ENCODE measurements around the gene FILIP1L.

FILIP1L gene

GRCh38 chr3:99869621-99870020 lies 244.7 kb downstream of the FILIP1L start:
- TF ChIP-seq, protein P1, sequence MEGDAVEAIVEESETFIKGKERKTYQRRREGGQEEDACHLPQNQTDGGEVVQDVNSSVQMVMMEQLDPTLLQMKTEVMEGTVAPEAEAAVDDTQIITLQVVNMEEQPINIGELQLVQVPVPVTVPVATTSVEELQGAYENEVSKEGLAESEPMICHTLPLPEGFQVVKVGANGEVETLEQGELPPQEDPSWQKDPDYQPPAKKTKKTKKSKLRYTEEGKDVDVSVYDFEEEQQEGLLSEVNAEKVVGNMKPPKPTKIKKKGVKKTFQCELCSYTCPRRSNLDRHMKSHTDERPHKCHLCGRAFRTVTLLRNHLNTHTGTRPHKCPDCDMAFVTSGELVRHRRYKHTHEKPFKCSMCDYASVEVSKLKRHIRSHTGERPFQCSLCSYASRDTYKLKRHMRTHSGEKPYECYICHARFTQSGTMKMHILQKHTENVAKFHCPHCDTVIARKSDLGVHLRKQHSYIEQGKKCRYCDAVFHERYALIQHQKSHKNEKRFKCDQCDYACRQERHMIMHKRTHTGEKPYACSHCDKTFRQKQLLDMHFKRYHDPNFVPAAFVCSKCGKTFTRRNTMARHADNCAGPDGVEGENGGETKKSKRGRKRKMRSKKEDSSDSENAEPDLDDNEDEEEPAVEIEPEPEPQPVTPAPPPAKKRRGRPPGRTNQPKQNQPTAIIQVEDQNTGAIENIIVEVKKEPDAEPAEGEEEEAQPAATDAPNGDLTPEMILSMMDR (IDR thresholded peaks at IDR 0.05; ENCODE audit: poor library complexity, severe bottlenecking) = no peak
- Histone ChIP-seq H3K27me3 (ENCODE audit: insufficient read depth, poor library complexity, severe bottlenecking) (no peaks in the 10 kb centered on the region), H3K4me1 (ENCODE audit: insufficient read depth, poor library complexity, severe bottlenecking) (peaks cover 31% of the 10 kb centered on the region)

DNA sequence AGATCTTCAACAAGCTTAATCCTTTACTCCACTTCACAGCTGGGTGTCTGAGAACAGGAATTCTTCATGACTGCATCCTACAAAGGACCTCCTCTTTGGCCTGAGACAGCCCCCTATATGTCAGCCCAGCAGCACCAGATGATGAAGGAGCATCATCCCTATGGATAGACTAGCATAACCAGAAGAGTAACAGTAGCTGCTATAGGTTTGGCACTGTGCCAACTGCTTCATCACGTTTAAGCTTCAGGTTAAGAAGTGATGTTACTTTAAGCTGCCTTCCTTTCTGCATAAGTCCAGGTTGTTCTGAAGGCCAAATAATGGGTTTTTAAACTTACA lies 246.0 kb downstream of the FILIP1L start:
- ATAC-seq (ENCODE audit: low read depth) = no peak
- 0 out of 2 replicates have a peak, but pooled peaks cover 4% of the 10 kb centered on the region for H3K36me3 ChIP-seq (ENCODE audit: low read depth)
- H3K9me3 ChIP-seq (ENCODE audit: severe bottlenecking) = no peaks in the 10 kb centered on the region
- no peak overlapping the region for H3K27ac ChIP-seq (ENCODE audit: poor library complexity, severe bottlenecking)
- H3K27me3 ChIP-seq (ENCODE audit: insufficient read depth, poor library complexity, severe bottlenecking) = no peaks in the 10 kb centered on the region
- peaks cover 17% of the 10 kb centered on the region for H3K4me1 ChIP-seq (ENCODE audit: insufficient read depth, poor library complexity, severe bottlenecking)
- no peak overlapping the region for H3K4me3 ChIP-seq (ENCODE audit: severe bottlenecking)
- no peak for DNase-seq (ENCODE audit: low spot score)
- TF ChIP-seq, protein P1 (IDR thresholded peaks at IDR 0.05; ENCODE audit: poor library complexity, severe bottlenecking) = no peak

More at GRCh38 chr3:99869621-99870020, 244.7 kb downstream of the FILIP1L start:
- DNase-seq (ENCODE audit: low spot score) (no peak), ATAC-seq (ENCODE audit: low read depth) (no peak)
- Histone ChIP-seq H3K9me3 (ENCODE audit: severe bottlenecking) (no peaks in the 10 kb centered on the region), H3K4me3 (ENCODE audit: severe bottlenecking) (no peak overlapping the region), H3K27ac (ENCODE audit: poor library complexity, severe bottlenecking) (no peak overlapping the region), H3K36me3 (ENCODE audit: low read depth) (no peaks in the 10 kb centered on the region)

DNA sequence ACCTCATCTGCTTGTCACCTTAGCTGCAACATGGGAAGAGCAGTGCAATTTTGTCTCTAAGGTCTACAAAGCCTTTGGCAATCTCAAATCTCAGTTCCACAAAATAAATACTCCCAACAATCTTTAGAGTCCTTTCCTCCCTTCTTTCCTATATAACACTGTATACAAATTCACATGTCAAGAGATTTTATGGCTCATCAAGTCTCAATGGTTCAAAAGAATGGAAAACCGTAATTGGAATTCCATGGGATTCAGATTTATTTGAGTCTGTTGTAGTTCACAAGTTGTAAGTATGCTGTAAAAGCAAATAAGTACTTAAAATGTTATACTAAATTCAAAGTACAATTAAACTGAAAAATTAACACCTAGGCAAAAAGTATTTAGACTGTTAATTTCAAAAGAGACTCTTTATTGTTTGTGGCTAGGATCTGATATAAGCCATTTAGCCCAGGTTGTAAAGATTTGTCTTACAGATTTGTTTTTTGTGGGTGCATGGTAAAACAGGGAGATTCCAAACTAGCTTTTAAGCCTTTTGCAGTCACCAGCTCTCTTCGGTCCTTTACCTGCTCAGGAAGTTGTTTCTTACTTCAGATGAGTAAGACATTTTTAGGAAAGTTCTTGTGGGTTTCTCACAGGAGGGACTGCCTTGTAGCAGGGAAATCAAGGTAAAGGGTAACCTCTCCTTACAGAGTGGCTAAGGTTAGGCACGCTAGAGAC lies 246.5 kb downstream of the FILIP1L start:
- Histone ChIP-seq H3K4me3 (ENCODE audit: severe bottlenecking) (no peak overlapping the region), H3K36me3 (ENCODE audit: low read depth) (0 out of 2 replicates have a peak, but pooled peaks cover 4% of the 10 kb centered on the region), H3K27me3 (ENCODE audit: insufficient read depth, poor library complexity, severe bottlenecking) (no peaks in the 10 kb centered on the region), H3K4me1 (ENCODE audit: insufficient read depth, poor library complexity, severe bottlenecking) (peaks cover 16% of the 10 kb centered on the region), H3K9me3 (ENCODE audit: severe bottlenecking) (no peaks in the 10 kb centered on the region), H3K27ac (ENCODE audit: poor library complexity, severe bottlenecking) (no peak overlapping the region)
- DNase-seq (ENCODE audit: low spot score) = no peak
- TF ChIP-seq, protein P1 (IDR thresholded peaks at IDR 0.05; ENCODE audit: poor library complexity, severe bottlenecking) = no peak
- ATAC-seq (ENCODE audit: low read depth) = no peak

GRCh38 chr3:99866261-99866761 lies 248.0 kb downstream of the FILIP1L start:
- Histone ChIP-seq H3K9me3 (ENCODE audit: severe bottlenecking) (no peaks in the 10 kb centered on the region), H3K4me3 (ENCODE audit: severe bottlenecking) (no peak overlapping the region), H3K27ac (ENCODE audit: poor library complexity, severe bottlenecking) (peak overlapping the region; percentile 22), H3K36me3 (ENCODE audit: low read depth) (0 out of 2 replicates have a peak, but pooled peaks cover 4% of the 10 kb centered on the region), H3K27me3 (ENCODE audit: insufficient read depth, poor library complexity, severe bottlenecking) (no peaks in the 10 kb centered on the region), H3K4me1 (ENCODE audit: insufficient read depth, poor library complexity, severe bottlenecking) (peaks cover 24% of the 10 kb centered on the region)
- DNase-seq (ENCODE audit: low spot score) (no peak), ATAC-seq (ENCODE audit: low read depth) (no peak)
- TF ChIP-seq, protein P1 (IDR thresholded peaks at IDR 0.05; ENCODE audit: poor library complexity, severe bottlenecking) = no peak

DNA sequence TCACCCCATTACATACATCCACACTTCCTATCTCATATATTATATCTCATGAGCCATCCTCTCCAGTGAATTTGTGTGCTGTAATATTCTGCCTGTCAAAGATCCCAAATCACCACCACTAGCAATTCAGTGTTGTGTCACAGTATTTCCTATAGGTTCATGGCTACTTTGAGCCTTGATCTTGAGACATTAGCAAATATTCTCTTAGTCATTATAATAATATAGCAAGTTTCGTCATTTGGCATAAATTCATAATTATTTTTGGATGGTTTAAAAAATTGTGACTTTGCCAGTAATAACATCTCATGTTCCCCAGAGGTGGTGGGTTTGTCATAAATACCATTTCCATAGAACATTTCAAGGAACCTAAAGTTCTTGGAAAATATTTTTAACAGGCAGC lies 249.0 kb downstream of the FILIP1L start:
- Histone ChIP-seq H3K9me3 (ENCODE audit: severe bottlenecking) (no peaks in the 10 kb centered on the region), H3K36me3 (ENCODE audit: low read depth) (0 out of 2 replicates have a peak, but pooled peaks cover 4% of the 10 kb centered on the region), H3K4me1 (ENCODE audit: insufficient read depth, poor library complexity, severe bottlenecking) (peaks cover 25% of the 10 kb centered on the region), H3K4me3 (ENCODE audit: severe bottlenecking) (no peak overlapping the region), H3K27ac (ENCODE audit: poor library complexity, severe bottlenecking) (peak overlapping the region; percentile 21), H3K27me3 (ENCODE audit: insufficient read depth, poor library complexity, severe bottlenecking) (no peaks in the 10 kb centered on the region)
- TF ChIP-seq, protein P1 (IDR thresholded peaks at IDR 0.05; ENCODE audit: poor library complexity, severe bottlenecking) = no peak
- DNase-seq (ENCODE audit: low spot score) (no peak), ATAC-seq (ENCODE audit: low read depth) (peak; percentile 59)
